GM21723 (cell line): Measurements from ENCODE around the gene AFF3.
"Not testable (repeated sequence)": the region's sequence is repeated elsewhere in the genome, so short reads cannot be mapped to it uniquely, and the experiment has no call there.

Experiments used
- ATAC-seq: cut with Tn5 transposase; IDR thresholded peaks from one replicate; pipeline ENCODE4 v1.9.1; 2021; ENCODE audit warnings: mild to moderate bottlenecking, moderate library complexity; ENCODE audit not compliant: unreplicated experiment

The AFF3 gene

DNA sequence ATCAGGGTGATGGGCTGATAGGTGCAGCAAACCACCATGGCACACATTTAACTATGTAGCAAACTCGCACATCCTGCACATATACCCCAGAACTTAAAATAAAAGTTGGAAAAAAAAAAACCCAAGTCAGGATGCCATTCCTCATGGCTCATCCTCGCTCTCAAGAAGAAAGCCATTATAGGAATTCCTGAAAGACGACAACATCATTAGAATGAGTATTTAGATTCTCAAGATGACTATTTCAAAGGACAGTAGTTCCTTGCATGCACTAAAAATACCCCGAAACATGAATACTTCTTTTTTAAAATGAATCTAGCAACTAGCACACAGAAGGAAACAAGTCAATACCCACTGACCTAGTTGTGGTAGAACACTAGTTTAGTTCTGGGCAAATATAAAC, 366.8 kb downstream of the AFF3 start:
- no peak for ATAC-seq

GRCh38 chr2:99773642-99774041, 368.7 kb downstream of the AFF3 start:
- not testable (repeated sequence) for ATAC-seq

- ATAC-seq: no peak
These were observed 369.6 kb downstream of the AFF3 start for GRCh38 chr2:99772591-99773331.

DNA sequence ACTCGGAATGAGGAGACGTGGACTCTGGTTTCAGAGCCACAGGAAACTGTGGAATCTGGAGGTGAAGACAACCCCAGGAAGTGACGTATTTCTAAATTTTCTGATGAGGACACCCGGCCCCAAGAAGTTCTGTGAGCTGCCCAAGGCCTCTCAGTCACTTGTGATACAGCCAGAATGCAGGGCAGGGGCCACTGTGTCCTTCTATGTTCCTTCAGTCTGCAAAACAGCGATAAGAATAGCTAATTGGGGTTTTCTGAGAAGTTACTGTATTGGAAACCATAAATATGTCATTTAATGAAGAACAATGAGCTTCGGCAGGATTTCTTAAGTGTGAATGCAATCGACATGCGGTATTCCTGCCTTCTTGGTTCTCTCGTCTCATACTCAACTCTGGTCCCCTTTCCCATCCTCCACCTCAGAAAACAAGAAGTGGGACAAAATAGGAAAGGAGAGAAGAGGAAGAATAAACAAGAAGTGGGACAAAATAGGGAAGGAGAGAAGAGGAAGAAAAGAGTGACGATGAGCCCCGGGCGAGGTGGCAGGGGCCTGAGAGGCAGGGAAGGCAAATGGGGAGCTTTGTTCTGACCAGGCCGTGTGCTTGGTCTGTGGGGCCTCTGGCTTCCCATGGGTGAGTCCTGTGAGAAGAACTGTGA, 370.6 kb downstream of the AFF3 start:
- ATAC-seq: no peak

- ATAC-seq: no peak
These were observed 371.5 kb downstream of the AFF3 start for GRCh38 chr2:99770876-99771275.

- ATAC-seq: no peak
These were observed 376.6 kb downstream of the AFF3 start for GRCh38 chr2:99765731-99766318.

DNA sequence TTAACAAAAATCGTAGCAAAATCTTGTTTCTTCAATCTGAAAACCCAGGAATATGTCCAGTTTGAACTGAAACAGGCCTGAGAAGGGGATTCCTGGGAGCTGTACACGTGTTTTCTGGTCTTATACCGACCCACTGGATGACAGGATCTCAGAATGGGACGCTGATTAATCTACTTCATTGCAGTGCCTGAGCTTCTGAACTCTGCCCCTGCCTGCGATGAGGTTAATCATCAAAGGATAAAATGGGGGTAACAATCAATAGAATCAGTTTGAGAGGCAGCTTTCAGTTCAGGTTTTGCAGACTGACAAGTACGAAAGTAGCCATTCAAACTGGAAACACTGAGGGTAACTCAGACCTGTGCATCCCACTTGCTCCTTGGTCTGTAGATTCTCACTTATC, 378.6 kb downstream of the AFF3 start:
- ATAC-seq: no peak

- no peak for ATAC-seq
These were observed 379.7 kb downstream of the AFF3 start for GRCh38 chr2:99762714-99763113.

DNA sequence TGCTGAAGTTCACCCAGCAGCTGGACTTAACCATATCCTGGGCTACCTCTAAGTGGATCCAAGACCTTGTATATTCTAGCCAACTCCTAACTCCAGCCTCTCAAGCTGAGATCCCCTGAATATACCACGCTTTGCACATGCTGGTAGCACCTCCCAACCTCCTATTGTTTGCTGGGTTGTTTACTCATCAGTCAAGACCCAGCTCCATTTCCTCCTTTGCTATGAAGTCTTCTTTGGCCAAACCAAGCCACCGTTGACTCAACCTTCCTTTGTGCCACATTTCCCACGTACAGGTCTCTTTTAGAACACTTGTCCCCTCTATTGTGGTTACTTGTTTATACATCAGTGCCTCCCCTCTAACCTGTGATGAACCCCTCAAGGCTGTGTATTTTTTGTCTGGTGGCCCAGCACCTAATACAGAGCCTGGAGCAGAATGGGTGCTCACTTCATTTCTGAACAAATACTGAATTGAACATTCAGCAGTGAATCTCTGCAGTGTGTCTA, 384.7 kb downstream of the AFF3 start:
- ATAC-seq: no peak

- ATAC-seq: no peak
These were observed 386.3 kb downstream of the AFF3 start for GRCh38 chr2:99756059-99756458.

DNA sequence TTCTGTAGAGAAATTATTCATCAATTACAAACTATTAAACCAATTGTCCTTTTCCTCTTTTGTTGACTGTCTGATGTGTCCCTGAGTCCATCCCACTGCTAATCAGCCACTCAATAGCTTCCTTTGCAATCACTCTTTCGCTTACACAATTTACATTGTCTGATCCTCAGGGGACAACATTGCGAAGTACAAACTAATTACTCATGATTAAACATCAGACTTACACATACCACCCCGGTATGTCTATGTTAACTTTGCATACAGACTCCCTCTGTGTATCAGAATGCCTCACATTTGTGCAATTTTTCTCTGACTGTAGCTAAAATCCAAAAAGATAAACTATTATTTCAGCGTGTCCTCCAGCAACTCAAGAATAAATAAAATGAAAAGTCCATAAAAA, 388.2 kb downstream of the AFF3 start:
- ATAC-seq: no peak

DNA sequence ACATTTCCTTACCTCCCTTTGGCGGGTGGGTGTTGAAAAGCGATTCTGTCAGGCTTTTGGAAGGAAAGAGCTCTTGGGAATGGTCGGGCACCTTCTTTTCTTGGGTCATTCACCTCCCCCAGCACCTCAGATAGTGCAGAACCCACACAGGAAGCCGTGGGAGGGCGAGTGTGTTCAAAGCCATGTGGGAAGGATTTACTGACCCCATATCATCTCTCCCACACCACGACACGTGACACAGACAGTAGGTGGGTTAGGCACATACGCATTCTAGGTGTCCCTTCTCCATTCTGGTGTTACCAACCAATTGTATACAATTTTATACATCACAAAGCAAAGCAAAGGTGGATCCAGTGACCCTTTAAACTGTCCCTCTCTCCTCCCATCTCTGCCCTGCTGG, 388.9 kb downstream of the AFF3 start:
- no peak for ATAC-seq

DNA sequence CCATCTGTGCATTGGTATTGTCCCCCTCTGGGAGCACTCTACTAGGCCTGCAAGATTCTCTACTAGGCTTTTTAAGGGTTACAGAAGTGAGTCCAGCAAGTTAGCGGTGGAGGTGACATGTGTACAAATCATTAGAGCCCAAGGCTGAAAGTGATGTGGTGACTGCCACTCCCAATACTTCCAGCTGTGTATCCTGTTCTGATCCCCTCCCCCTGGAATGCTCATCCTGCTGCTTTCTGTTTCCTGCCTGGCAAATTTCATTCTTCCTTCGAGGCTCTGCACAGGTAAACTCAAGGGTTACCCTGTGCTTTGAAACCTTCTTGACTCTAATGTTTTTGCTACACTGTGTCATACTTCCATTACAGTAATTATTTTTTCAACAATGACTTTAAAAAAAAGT, 394.0 kb downstream of the AFF3 start:
- ATAC-seq: no peak

- ATAC-seq: no peak
These were observed 394.5 kb downstream of the AFF3 start for GRCh38 chr2:99747842-99748241.

- no peak for ATAC-seq
These were observed 399.2 kb downstream of the AFF3 start for GRCh38 chr2:99743146-99743545.

DNA sequence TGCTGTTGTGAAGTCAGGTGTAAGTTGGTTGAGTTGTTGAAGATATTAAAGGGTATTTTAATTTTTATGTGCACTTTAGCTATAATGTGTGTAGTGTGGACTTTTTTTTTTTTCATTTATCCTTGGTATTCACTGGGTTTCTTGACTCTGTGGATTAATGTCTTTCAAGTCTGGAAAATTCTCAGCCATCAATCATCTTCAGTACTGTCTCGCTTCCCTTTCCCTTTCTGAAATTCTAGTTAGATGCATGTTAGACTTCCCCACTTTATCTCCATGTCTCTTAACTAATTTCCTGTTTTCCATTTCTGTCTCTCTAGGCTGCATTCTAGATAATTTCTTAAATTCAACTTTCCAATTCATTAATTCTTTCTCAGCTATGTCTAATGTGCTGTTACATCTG, 404.9 kb downstream of the AFF3 start:
- ATAC-seq: no peak

GRCh38 chr2:99735753-99736152, 406.6 kb downstream of the AFF3 start:
- no peak for ATAC-seq

DNA sequence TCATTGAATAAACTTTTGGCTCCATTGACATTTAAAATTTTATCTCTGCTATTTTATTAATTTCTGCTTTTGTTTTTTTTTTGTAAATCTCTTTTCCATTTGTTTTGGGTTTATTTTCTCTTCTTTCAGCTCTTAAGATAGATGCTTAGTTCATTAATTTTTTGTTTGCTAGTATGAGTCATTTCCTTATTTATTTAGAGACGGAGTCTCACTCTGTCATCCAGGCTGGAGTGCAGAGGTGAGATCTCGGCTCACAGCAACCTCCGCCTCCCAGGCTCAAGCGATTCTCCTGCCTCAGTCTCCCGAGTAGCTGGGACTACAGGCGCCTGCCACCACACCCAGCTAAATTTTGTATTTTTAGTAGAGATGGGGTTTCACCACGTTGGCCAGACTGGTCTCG, 407.1 kb downstream of the AFF3 start:
- not testable (repeated sequence) for ATAC-seq

- no peak for ATAC-seq
These were observed 408.2 kb downstream of the AFF3 start for GRCh38 chr2:99734236-99734635.

GRCh38 chr2:99729104-99730025, 413.0 kb downstream of the AFF3 start:
- ATAC-seq: no peak

DNA sequence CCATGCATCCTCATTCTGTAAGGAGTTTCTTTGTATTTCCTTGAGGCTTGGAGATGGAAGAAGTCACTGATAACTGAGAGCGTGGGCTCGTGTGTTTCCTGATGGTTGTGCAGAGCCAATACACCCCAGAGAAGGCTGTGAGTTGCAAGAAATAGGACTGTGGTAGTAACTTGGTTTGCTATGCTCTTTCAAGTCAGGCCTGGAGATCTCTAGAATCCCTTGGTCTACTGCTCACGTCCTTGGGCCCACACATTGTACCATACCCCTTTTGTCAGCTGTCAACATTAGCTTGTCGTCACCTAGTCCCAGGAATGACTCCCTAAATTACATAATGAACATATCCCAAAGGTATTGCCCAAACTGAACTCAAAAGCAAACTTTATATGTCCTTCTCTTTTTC, 414.2 kb downstream of the AFF3 start:
- no peak for ATAC-seq
